Smooth muscle cell (in vitro differentiated cells): Measurements from ENCODE around the gene ARHGAP42. TPM values are rescaled to one million over a fixed set of nuclear protein-coding genes. Genes with fewer than 3 reads are reported as not detected.

Experiments
- DNase-seq: peaks from one replicate; lab custom pipeline; 2025; ENCODE audit not compliant: unreplicated experiment; lab: John Stamatoyannopoulos, UW
- H2AFZ ChIP-seq: fragments of 200-600 bp; sonication (generic); 2 replicates; pipeline ENCODE4 v1.6.0; 2016; ENCODE audit warnings: antibody characterized with exemption, low read depth, mild to moderate bottlenecking
- H3F3A ChIP-seq: fragments of 200-600 bp; sonication (generic); 2 replicates; pipeline ENCODE4 v1.6.0; 2017; ENCODE audit warnings: antibody characterized with exemption, low read depth
- H3K27ac ChIP-seq: fragments of 200-600 bp; sonication (generic); 2 replicates; pipeline ENCODE4 v1.5.1; 2016; ENCODE audit warnings: low read depth, mild to moderate bottlenecking
- H3K27me3 ChIP-seq: fragments of 200-600 bp; sonication (generic); 2 replicates; pipeline ENCODE4 v1.6.1; 2016; ENCODE audit warnings: low read depth, mild to moderate bottlenecking
- H3K36me3 ChIP-seq: fragments of 200-600 bp; sonication (generic); 2 replicates; pipeline ENCODE4 v1.5.1; 2016; ENCODE audit warnings: low read depth
- H3K4me1 ChIP-seq: fragments of 200-600 bp; sonication (generic); 2 replicates; pipeline ENCODE4 v1.5.1; 2016; ENCODE audit warnings: low read depth
- H3K4me2 ChIP-seq: fragments of 200-600 bp; sonication (generic); 2 replicates; pipeline ENCODE4 v1.6.0; 2016; ENCODE audit warnings: mild to moderate bottlenecking
- H3K4me3 ChIP-seq: fragments of 200-600 bp; sonication (generic); 2 replicates; pipeline ENCODE4 v1.5.1; 2016; ENCODE audit warnings: mild to moderate bottlenecking
- H3K79me2 ChIP-seq: fragments of 200-600 bp; sonication (generic); 2 replicates; pipeline ENCODE4 v1.6.0; 2016; ENCODE audit warnings: low read depth, mild to moderate bottlenecking
- H3K9ac ChIP-seq: fragments of 200-600 bp; sonication (generic); 2 replicates; pipeline ENCODE4 v1.6.0; 2016; ENCODE audit warnings: low read depth
- H3K9me3 ChIP-seq: fragments of 200-600 bp; sonication (generic); replicated peaks from 2 replicates; pipeline ENCODE4 v1.5.1; 2016; ENCODE audit warnings: low read depth
- H4K20me1 ChIP-seq: fragments of 200-600 bp; sonication (generic); 2 replicates; pipeline ENCODE4 v1.6.0; 2016; ENCODE audit warnings: low read depth
- WGBS: methylation state at CpG from one replicate; pipeline ENCODE4 v1.1.7; 2016; ENCODE audit warnings: low lambda C conversion rate; 5-methylcytosine and 5-hydroxymethylcytosine counted together
- polyA plus RNA-seq: library from polyadenylated mRNA; unstranded; fragments of >200 nt; fragmentation: Nextera tagmentation; extraction: Ambion mirVana; gene quantifications from 2 replicates; pipeline ENCODE4 v1.2.1, GENCODE V29; 2016
- total RNA-seq: library from RNA; depleted of rRNA; stranded (reverse); fragments of >200 nt; gene quantifications from 2 replicates; pipeline ENCODE4 v1.2.3, GENCODE V29; 2014
- TF ChIP-seq, protein P1 (sequence below): fragments of 200-600 bp; sonication (generic); IDR thresholded peaks from 2 replicates; pipeline ENCODE4 v1.5.1; 2017; ENCODE audit warnings: borderline replicate concordance, mild to moderate bottlenecking, antibody characterized with exemption; ENCODE audit not compliant: insufficient read depth, poor library complexity, severe bottlenecking

ARHGAP42 gene
- total and polyA plus RNA-seq, 2 experiments from 2014 or later: 12.2 to 53.4 TPM

DNA sequence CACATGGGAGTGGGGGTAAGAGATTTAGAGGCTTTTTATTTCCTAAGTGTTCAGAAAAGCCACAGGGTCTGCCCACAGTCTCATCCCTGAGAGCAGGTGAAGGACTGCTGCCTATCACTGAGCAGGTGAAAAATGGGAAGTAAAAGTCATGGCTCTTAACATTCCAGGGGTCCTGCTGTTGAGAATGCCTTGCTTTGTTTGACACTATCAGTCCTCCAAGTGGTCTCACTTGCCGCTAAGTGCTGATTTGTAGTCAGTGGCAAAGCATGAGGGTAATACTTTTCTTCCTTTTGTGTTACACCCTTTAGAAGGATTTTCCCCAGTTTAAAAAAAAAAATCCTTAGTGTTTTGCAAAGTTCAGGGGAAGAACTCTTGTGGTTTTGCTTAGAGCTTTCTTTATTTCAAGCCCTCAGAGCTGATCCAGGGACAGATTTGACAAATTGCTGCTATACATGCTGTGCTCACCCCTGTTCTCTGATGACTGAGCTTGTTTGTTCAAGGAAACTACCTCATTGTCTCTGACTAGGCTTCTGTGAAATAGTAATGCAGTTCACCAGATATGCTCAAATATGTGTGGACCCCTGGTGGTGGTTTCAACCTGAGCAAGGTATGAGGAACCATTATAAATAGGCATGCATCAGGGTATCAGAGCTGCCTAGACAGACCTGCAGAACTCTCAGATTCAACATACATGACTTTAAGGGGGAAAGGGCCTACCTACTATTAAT, 141.0 kb downstream of the ARHGAP42 start:
- H3F3A ChIP-seq: peaks cover 9% of the 10 kb centered on the region
- no peaks in the 10 kb centered on the region for H3K36me3 ChIP-seq
- DNase-seq: no peak
- 78% methylated on average over 1 of the region's 1 CpG for WGBS
- H3K27me3 ChIP-seq: no peaks in the 10 kb centered on the region
- H3K4me3 ChIP-seq: no peak overlapping the region
- H3K9ac ChIP-seq: no peak overlapping the region
- H3K27ac ChIP-seq: peak overlapping the region; percentile 11
- peaks cover 53% of the 10 kb centered on the region for H3K79me2 ChIP-seq
- H4K20me1 ChIP-seq: no peaks in the 10 kb centered on the region
- TF ChIP-seq, protein P1, sequence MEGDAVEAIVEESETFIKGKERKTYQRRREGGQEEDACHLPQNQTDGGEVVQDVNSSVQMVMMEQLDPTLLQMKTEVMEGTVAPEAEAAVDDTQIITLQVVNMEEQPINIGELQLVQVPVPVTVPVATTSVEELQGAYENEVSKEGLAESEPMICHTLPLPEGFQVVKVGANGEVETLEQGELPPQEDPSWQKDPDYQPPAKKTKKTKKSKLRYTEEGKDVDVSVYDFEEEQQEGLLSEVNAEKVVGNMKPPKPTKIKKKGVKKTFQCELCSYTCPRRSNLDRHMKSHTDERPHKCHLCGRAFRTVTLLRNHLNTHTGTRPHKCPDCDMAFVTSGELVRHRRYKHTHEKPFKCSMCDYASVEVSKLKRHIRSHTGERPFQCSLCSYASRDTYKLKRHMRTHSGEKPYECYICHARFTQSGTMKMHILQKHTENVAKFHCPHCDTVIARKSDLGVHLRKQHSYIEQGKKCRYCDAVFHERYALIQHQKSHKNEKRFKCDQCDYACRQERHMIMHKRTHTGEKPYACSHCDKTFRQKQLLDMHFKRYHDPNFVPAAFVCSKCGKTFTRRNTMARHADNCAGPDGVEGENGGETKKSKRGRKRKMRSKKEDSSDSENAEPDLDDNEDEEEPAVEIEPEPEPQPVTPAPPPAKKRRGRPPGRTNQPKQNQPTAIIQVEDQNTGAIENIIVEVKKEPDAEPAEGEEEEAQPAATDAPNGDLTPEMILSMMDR: peak; percentile 24
- H3K4me2 ChIP-seq: no peak overlapping the region
- no peak overlapping the region for H2AFZ ChIP-seq
- no peaks in the 10 kb centered on the region for H3K9me3 ChIP-seq
- H3K4me1 ChIP-seq: peaks cover 60% of the 10 kb centered on the region

DNA sequence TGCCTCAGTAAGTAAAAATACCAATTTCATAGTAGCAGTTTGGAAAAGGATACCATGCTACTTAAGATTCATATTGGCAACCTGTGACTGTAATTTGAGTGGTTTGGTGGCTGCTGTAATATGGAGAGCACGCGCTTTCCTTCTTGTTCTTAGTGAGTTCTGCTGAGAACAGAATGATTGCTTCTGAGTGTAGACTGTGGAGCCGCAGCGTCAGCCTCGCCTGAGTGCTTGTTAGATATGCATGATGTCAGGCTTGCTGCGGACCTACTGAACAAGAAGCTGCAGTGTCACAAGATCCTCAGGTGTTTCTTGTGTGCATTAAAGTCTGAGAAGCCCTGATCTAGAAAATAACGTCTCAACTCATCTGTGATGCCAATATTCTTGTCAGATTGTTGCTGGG, 143.2 kb downstream of the ARHGAP42 start:
- Histone ChIP-seq H3K79me2 (peaks cover 59% of the 10 kb centered on the region), H4K20me1 (no peaks in the 10 kb centered on the region), H3K4me3 (no peak overlapping the region), H3K4me1 (peaks cover 47% of the 10 kb centered on the region), H3K4me2 (peak overlapping the region; percentile 24), H3K9me3 (no peaks in the 10 kb centered on the region), H2AFZ (no peak overlapping the region), H3K27me3 (no peaks in the 10 kb centered on the region), H3K9ac (no peak overlapping the region), H3F3A (peaks cover 9% of the 10 kb centered on the region), H3K36me3 (no peaks in the 10 kb centered on the region), H3K27ac (peak overlapping the region; percentile 62)
- TF ChIP-seq, protein P1: no peak
- DNase-seq: no peak
- WGBS: 74% methylated on average over 7 of the region's 7 CpGs

DNA sequence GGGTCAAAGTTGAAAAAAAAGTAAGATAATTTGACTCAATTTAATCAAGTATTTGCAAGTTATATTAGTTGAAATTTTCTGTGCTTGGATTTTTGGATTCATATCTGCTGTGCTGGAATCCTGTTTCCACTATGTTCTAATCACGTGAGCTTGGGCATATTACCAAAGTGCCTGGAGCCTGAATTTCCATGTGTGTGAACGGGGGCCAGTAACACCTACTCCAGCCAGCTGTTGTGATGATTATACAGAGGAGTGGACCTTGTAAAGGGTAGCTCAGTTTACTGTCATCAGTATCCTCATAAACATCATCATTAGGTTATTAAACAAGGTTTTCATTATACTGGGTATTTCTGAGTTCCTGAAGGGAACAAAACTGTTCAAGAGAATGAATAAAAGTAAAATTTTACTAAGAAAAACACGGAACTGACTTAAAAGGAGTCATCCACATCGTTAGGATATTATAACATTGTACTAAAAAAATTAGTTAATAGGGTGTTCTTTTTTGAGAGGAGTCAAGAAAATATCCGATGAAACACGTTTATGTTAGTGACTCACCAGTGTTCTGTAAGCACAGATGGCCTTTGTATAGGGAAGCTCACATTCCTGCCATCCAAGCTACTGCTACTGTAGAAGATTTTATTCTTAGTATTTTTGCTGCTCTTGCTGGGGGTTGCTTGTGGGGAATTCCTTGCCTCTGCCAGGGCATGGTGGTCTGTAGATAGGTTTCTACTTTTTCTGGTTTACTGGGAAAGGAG, 144.1 kb downstream of the ARHGAP42 start:
- Histone ChIP-seq H3K4me3 (no peak overlapping the region), H3K4me2 (peak overlapping the region; percentile 24), H3K9ac (peak overlapping the region; percentile 3), H2AFZ (no peak overlapping the region), H3K27ac (peak overlapping the region; percentile 62), H3K4me1 (peaks cover 40% of the 10 kb centered on the region), H3K79me2 (peaks cover 62% of the 10 kb centered on the region), H3F3A (peaks cover 9% of the 10 kb centered on the region), H3K36me3 (no peaks in the 10 kb centered on the region), H3K27me3 (no peaks in the 10 kb centered on the region), H4K20me1 (no peaks in the 10 kb centered on the region), H3K9me3 (no peaks in the 10 kb centered on the region)
- WGBS: 25% methylated on average over 6 of the region's 6 CpGs
- DNase-seq: no peak
- TF ChIP-seq, protein P1: no peak
